Bronchial epithelial cell (primary cell): ENCODE measurements around the gene SYT7. TPM values are rescaled to one million over a fixed set of nuclear protein-coding genes. Genes with fewer than 3 reads are reported as not detected.

Source experiments
- DNase-seq: peaks from one replicate; pipeline ENCODE4 v3.0.0-alpha.2; 2010; ENCODE audit warnings: low read depth
- FAIRE-seq: peaks from 2 replicates; lab custom pipeline; 2011; peaks lifted over from hg19 to GRCh38; lab: Jason Lieb, UNC
- H3K27me3 ChIP-seq: 2 replicates; pipeline ENCODE4 v1.5.1; 2011; ENCODE audit warnings: low read length; ENCODE audit not compliant: control insufficient read depth, insufficient read depth
- H3K36me3 ChIP-seq: 2 replicates; pipeline ENCODE4 v1.5.1; 2011; ENCODE audit warnings: low read length; ENCODE audit not compliant: control insufficient read depth, insufficient read depth
- H3K4me3 ChIP-seq: 2 replicates; pipeline ENCODE4 v1.5.1; 2011; ENCODE audit warnings: mild to moderate bottlenecking, low read depth, low read length, control low read depth
- total RNA-seq: library from RNA; depleted of rRNA; stranded (reverse); fragments of >200 nt; gene quantifications from 2 replicates; pipeline ENCODE4 v1.2.1, GENCODE V29; 2014
- TF ChIP-seq, protein P1 (sequence below): IDR thresholded peaks from 2 replicates; pipeline ENCODE4 v1.5.1; 2011; ENCODE audit warnings: mild to moderate bottlenecking, moderate library complexity, low read length, control low read depth, inconsistent platforms; ENCODE audit not compliant: insufficient read depth, severe bottlenecking

Gene SYT7
- total RNA-seq, 1 donor from 2014 or later = 21.1 TPM

DNA sequence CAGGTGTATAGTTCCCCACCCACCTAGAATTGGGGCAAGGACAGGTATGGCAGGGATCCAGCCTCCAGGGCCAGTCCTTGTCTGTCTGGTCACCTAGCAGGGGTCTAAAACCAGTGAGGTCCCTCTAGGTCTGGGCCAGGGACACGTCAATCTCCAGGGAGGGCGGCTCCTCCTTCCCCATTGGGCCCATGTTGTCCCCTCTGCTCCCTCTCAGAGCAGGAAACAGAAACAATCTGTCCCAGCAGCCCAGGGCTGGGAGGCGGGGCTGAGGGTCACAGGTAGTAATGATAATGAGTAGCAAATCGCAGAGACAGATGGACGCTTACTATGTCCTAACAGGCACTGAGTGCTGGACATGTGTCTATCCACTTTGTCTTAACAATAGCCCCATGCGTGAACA, 22.8 kb upstream of the SYT7 start:
- Histone ChIP-seq H3K36me3 (no peaks in the 10 kb centered on the region), H3K27me3 (no peaks in the 10 kb centered on the region), H3K4me3 (no peak overlapping the region)
- no peak for FAIRE-seq
- TF ChIP-seq, protein P1, sequence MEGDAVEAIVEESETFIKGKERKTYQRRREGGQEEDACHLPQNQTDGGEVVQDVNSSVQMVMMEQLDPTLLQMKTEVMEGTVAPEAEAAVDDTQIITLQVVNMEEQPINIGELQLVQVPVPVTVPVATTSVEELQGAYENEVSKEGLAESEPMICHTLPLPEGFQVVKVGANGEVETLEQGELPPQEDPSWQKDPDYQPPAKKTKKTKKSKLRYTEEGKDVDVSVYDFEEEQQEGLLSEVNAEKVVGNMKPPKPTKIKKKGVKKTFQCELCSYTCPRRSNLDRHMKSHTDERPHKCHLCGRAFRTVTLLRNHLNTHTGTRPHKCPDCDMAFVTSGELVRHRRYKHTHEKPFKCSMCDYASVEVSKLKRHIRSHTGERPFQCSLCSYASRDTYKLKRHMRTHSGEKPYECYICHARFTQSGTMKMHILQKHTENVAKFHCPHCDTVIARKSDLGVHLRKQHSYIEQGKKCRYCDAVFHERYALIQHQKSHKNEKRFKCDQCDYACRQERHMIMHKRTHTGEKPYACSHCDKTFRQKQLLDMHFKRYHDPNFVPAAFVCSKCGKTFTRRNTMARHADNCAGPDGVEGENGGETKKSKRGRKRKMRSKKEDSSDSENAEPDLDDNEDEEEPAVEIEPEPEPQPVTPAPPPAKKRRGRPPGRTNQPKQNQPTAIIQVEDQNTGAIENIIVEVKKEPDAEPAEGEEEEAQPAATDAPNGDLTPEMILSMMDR = no peak
- no peak for DNase-seq

DNA sequence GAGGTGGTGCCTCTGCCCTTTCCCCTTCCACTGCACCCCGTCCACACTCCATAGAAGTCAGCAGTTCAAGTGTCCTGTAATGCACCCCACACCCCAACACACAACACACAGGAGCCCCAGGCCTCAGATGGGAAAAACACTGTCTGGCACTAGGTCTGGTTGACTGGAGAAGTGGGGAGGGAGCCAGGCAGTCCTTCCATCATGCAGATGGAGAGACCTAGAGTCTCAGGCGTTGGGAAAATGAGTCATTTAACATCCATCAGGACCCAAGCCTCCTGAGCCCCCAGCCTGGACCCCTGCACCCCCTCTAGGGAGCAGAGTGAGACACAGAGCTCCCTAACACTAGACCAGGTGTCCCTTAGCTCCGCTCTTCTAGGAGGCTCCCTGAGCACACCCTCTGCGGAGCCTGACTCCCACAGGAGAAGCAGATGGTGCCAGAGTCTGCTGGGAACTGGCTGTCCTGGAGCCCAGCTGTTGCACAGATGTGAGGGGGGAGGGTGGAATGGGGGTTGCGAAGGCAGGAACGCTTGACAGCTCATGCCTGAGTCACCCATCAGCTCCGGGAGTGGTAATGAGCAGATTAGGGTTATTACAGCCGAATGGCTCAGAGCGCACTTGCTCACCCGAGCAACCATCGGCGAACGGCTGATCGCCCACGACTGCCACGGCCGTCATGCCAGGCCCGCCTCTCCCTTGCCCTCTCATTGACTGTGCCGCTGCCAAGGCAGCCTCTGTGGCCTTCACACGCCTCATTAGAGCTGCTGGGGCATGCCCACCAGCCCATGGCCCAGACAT, 22.1 kb upstream of the SYT7 start:
- no peaks in the 10 kb centered on the region for H3K36me3 ChIP-seq
- H3K4me3 ChIP-seq = no peak overlapping the region
- TF ChIP-seq, protein P1 = no peak
- FAIRE-seq = peak; percentile 95
- no peaks in the 10 kb centered on the region for H3K27me3 ChIP-seq
- peak; percentile 99 for DNase-seq

DNA sequence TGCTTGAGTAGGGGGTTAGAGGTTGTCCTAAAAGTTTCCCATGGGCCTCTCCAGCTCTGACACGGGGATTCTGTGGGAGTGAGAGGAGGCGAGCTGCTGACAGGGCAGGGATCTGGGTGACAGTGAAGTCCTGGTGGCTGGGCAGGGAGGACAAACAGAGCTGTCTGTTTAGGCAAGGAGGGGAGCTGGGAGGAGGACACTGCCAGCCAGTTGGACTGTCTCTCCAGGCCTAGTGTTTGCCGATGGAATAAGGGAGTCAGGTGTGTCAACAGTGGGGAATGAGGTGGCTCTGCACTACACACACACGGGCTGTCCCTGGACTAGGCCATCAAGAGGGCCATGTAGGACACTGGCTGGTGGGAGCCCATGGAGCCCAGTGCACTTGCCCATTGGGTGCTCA, 20.6 kb upstream of the SYT7 start:
- Histone ChIP-seq H3K36me3 (no peaks in the 10 kb centered on the region), H3K27me3 (no peaks in the 10 kb centered on the region), H3K4me3 (no peak overlapping the region)
- DNase-seq (no peak), FAIRE-seq (no peak)
- TF ChIP-seq, protein P1 = no peak

DNA sequence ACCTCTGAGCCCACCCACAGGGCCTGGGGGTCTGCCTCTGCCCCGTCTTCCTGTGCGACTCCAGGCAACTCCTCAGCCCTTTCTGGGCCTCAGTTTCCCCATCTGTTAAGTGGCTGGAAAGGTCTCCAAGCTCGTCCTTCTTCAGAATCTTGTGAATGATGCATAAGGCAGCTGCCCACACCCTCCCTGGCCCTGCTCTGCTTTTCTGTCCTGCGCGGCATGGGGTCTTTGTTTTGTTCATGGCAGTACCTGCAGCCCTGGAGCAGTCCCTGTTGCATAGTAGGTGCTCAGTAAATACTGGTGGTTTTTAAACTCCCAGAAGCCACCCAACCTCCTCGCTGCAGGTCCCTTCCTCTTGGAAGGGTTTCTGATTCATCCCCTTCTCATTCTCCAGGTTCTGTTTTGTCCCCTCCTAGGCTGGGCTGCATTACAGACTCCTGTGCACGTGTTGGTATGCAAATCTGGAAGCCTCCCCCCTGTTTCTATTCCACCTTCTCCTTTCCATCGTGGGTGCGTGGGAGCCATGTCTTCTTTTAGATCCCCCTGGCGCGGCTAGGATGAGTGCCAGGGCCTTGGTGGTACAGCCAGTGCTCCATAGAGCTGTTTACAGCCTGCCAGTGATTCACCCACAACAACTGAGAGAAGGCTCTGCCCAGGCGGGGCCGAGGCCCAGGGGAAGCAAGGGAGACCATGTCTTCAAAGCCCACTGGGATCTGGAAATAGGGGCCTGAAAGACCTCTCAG, 19.3 kb upstream of the SYT7 start:
- no peak for FAIRE-seq
- no peak for DNase-seq
- TF ChIP-seq, protein P1 = no peak
- Histone ChIP-seq H3K27me3 (no peaks in the 10 kb centered on the region), H3K36me3 (no peaks in the 10 kb centered on the region), H3K4me3 (no peak overlapping the region)

DNA sequence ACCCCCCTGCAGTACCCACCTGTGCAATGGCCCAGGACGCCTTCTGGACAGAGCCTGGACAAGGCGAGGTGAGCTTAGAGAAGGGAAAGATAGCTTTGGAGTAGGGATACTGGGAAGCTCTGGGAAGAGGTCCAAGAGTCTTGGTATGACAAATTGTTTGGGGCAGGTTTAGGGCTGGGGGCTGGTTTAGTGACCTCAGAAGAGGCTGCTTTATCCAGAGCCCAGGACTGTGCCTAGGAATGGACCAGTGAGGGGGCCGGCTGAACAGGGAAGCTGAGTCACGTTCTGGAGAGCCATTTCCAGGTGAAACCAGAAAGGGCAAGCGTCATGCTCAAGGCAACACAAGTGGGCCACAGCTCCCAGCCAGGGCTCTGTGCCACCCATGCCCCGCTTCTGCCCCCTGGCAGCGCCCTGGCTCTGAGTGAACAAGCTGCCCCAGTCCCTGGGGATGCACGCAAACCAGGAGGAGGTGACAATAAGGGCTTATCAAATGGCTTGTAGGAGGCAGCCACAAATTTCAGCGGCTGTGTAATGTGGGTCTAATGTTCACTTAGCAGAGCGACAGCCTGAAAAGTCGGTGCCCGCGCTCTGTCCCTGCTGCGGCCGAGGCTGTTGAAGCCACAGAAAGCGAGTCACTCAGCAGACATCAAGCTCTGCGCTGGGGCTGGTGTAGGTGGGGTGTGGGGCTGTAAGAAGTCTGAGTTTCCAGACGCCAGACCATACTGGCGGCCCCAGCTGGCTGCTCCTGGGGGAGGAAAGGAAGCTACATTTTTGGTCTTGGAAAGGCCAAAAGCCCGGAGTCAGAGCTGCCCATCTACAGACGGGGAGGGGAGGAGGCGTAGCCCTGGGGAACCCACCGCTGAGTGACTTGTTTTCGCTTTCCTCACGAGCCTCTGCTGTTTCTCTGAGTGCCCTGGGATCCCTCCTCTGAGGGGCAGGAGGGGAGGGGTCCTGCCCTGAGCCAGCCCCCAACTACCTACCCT, 18.3 kb upstream of the SYT7 start:
- TF ChIP-seq, protein P1 = no peak
- peak; percentile 69 for DNase-seq
- no peak for FAIRE-seq
- Histone ChIP-seq H3K27me3 (no peaks in the 10 kb centered on the region), H3K36me3 (no peaks in the 10 kb centered on the region), H3K4me3 (no peak overlapping the region)
